SK-N-SH (cell line): ENCODE data around the gene HYAL1. TPM values are rescaled to one million over a fixed set of nuclear protein-coding genes. Genes with fewer than 3 reads are reported as not detected.

Experiments used
- CTCF ChIA-PET: fragments of 300-600, 350-600 bp; formaldehyde crosslinking; extraction: SDS; loops from one replicate; lab custom pipeline; 2021; lab: Yijun Ruan, JAX
- POLR2A ChIA-PET: fragments of 350-600 bp; sonication (Branson Sonifier 250); formaldehyde crosslinking; extraction: SDS; loops from one replicate; lab custom pipeline; 2020; ENCODE audit warnings: antibody characterized with exemption, inconsistent platforms; lab: Yijun Ruan, JAX
- DNase-seq: peaks from one replicate; pipeline ENCODE4 v3.0.0; 2012
- H2AFZ ChIP-seq: fragments of 200-600 bp; sonication (generic); 2 replicates; pipeline ENCODE4 v1.8.1; 2016; ENCODE audit warnings: antibody characterized with exemption, mild to moderate bottlenecking, low read depth
- H3F3A ChIP-seq: fragments of 200-600 bp; sonication (generic); replicated peaks from 2 replicates; pipeline ENCODE3; 2016; ENCODE audit warnings: antibody characterized with exemption, mild to moderate bottlenecking; ENCODE audit not compliant: insufficient read depth
- H3K27ac ChIP-seq, 2 experiments: fragments of 200-500 bp in 1 of 2; fragments of 200-600 bp in 1 of 2; sonication (Bioruptor generic) in 1 of 2; sonication (generic), shearing (Covaris generic) in 1 of 2; 2 replicates each; pipeline versions ENCODE4 v1.5.1 to v1.6.1; 2014 to 2016; ENCODE audit warnings: low read depth in 2 of 2, inconsistent platforms in 1 of 2, low read length in 1 of 2, mild to moderate bottlenecking in 1 of 2, mixed read lengths in 1 of 2
- H3K27me3 ChIP-seq: fragments of 200-600 bp; sonication (generic), shearing (Covaris generic); 2 replicates; pipeline ENCODE4 v1.6.1; 2016; ENCODE audit warnings: mixed run types; ENCODE audit not compliant: insufficient read depth
- H3K36me3 ChIP-seq, 2 experiments: fragments of 200-500 bp in 1 of 2; fragments of 200-600 bp in 1 of 2; sonication (Bioruptor generic) in 1 of 2; sonication (generic) in 1 of 2; replicated peaks in 1 of 2; 2 replicates each; pipeline versions ENCODE3 to v1.5.1; 2014 to 2016; ENCODE audit warnings: low read length in 1 of 2, mild to moderate bottlenecking in 1 of 2; ENCODE audit not compliant: insufficient read depth in 2 of 2, control insufficient read depth in 1 of 2
- H3K4me1 ChIP-seq, 2 experiments: fragments of 200-500 bp in 1 of 2; fragments of 200-600 bp in 1 of 2; sonication (Bioruptor generic) in 1 of 2; sonication (generic), shearing (Covaris generic) in 1 of 2; 2 replicates each; pipeline versions ENCODE4 v1.5.1 to v1.6.1; 2014 to 2016; ENCODE audit warnings: low read depth in 1 of 2, low read length in 1 of 2, mixed run types in 1 of 2; ENCODE audit not compliant: insufficient read depth in 2 of 2, control insufficient read depth in 1 of 2
- H3K4me2 ChIP-seq: fragments of 200-600 bp; sonication (generic), shearing (Covaris generic); 2 replicates; pipeline ENCODE4 v1.6.1; 2017; ENCODE audit warnings: mixed run types
- H3K4me3 ChIP-seq, 2 experiments: fragments of 200-500 bp in 1 of 2; fragments of 200-600 bp in 1 of 2; sonication (Bioruptor generic) in 1 of 2; sonication (generic), shearing (Covaris generic) in 1 of 2; 2 replicates each; pipeline versions ENCODE4 v1.5.1 to v1.8.1; 2014 to 2016; ENCODE audit warnings: low read depth in 2 of 2, inconsistent platforms in 1 of 2, low read length in 1 of 2, mild to moderate bottlenecking in 1 of 2, mixed read lengths in 1 of 2, moderate library complexity in 1 of 2
- H3K79me2 ChIP-seq: fragments of 200-600 bp; sonication (generic); 2 replicates; pipeline ENCODE4 v1.8.1; 2017; ENCODE audit warnings: mild to moderate bottlenecking; ENCODE audit not compliant: insufficient read depth
- H3K9ac ChIP-seq: fragments of 200-600 bp; sonication (generic); 2 replicates; pipeline ENCODE4 v1.6.1; 2017; ENCODE audit warnings: mixed run types
- H3K9me2 ChIP-seq: fragments of 200-600 bp; sonication (generic); 2 replicates; pipeline ENCODE4 v1.6.1; 2017; ENCODE audit warnings: mixed run types
- H3K9me3 ChIP-seq: fragments of 200-600 bp; sonication (generic); 2 replicates; pipeline ENCODE4 v1.6.1; 2017; ENCODE audit warnings: mixed run types, mild to moderate bottlenecking, moderate library complexity
- H4K20me1 ChIP-seq: fragments of 200-600 bp; sonication (generic); 2 replicates; pipeline ENCODE4 v1.6.1; 2017; ENCODE audit warnings: mild to moderate bottlenecking, mixed run types; ENCODE audit not compliant: insufficient read depth
- CHD2 ChIP-seq: fragments of 150-350 bp; IDR thresholded peaks from 2 replicates; pipeline ENCODE4 v1.6.1; 2018; ENCODE audit warnings: low read length; ENCODE audit not compliant: partially characterized antibody
- EZH2phosphoT487 ChIP-seq: fragments of 200-600 bp; sonication (generic); IDR thresholded peaks from 2 replicates; pipeline ENCODE4 v1.6.1; 2017; ENCODE audit warnings: low read depth, mixed run types, mild to moderate bottlenecking, antibody characterized with exemption, moderate library complexity, borderline replicate concordance
- FOSL2 ChIP-seq: IDR thresholded peaks from 2 replicates; pipeline ENCODE4 v1.4.0; 2012; ENCODE audit warnings: low read depth, mild to moderate bottlenecking, moderate library complexity, borderline replicate concordance
- GATA2 ChIP-seq: sonication (generic); formaldehyde crosslinking; IDR thresholded peaks from 2 replicates; pipeline ENCODE4 v1.5.0; 2020; ENCODE audit warnings: mild to moderate bottlenecking, missing genetic modification reagents
- JUND ChIP-seq: IDR thresholded peaks from 2 replicates; pipeline ENCODE4 v1.4.0; 2012
- MAX ChIP-seq: IDR thresholded peaks from 2 replicates; pipeline ENCODE4 v1.4.0; 2012; ENCODE audit warnings: low read depth
- MXI1 ChIP-seq: IDR thresholded peaks from 2 replicates; pipeline ENCODE4 v1.6.1; 2012; ENCODE audit warnings: mild to moderate bottlenecking, low read depth, low read length, improper control_type of control experiment
- NRF1 ChIP-seq: IDR thresholded peaks from 2 replicates; pipeline ENCODE4 v1.6.1; 2012; ENCODE audit warnings: low read depth, mild to moderate bottlenecking, low read length
- RAD21 ChIP-seq: IDR thresholded peaks from 2 replicates; pipeline ENCODE4 v1.6.1; 2012; ENCODE audit warnings: mild to moderate bottlenecking, low read length
- REST ChIP-seq: IDR thresholded peaks from 2 replicates; pipeline ENCODE4 v1.6.1; 2012; ENCODE audit warnings: mild to moderate bottlenecking, low read depth, low read length, moderate library complexity
- RFX5 ChIP-seq: IDR thresholded peaks from 2 replicates; pipeline ENCODE4 v1.6.1; 2012; ENCODE audit warnings: mild to moderate bottlenecking, improper control_type of control experiment, low read length
- SMC3 ChIP-seq: IDR thresholded peaks from 2 replicates; pipeline ENCODE4 v1.6.1; 2012; ENCODE audit warnings: low read depth, low read length, improper control_type of control experiment
- TEAD4 ChIP-seq: IDR thresholded peaks from 2 replicates; pipeline ENCODE4 v1.4.0; 2012; ENCODE audit warnings: mild to moderate bottlenecking, borderline replicate concordance; ENCODE audit not compliant: insufficient read depth
- ZBTB33 ChIP-seq: IDR thresholded peaks from 2 replicates; pipeline ENCODE4 v1.4.0; 2012; ENCODE audit warnings: low read depth, borderline replicate concordance
- WGBS: methylation state at CpG from one replicate; pipeline ENCODE4 v1.1.6; 2017; ENCODE audit warnings: low lambda C conversion rate; 5-methylcytosine and 5-hydroxymethylcytosine counted together
- polyA plus RNA-seq, 3 experiments: library from polyadenylated mRNA; depleted of rRNA; stranded (reverse); fragments of >200 nt; gene quantifications; 2 replicates each; pipeline ENCODE4 v1.2.3, GENCODE V29; 2012
- TF ChIP-seq, protein P1 (sequence below): fragments of 200-600 bp; sonication (generic); IDR thresholded peaks from 2 replicates; pipeline ENCODE4 v1.6.1; 2017; ENCODE audit warnings: antibody characterized with exemption, mild to moderate bottlenecking, moderate library complexity
- TF ChIP-seq, protein P2 (sequence below): IDR thresholded peaks from 2 replicates; pipeline ENCODE4 v1.4.0; 2012; ENCODE audit warnings: low read depth, borderline replicate concordance

Gene HYAL1
- polyA plus RNA-seq, 1 of the 3 experiments (the other 2 are of a cell fraction), result 0.30 TPM

DNA sequence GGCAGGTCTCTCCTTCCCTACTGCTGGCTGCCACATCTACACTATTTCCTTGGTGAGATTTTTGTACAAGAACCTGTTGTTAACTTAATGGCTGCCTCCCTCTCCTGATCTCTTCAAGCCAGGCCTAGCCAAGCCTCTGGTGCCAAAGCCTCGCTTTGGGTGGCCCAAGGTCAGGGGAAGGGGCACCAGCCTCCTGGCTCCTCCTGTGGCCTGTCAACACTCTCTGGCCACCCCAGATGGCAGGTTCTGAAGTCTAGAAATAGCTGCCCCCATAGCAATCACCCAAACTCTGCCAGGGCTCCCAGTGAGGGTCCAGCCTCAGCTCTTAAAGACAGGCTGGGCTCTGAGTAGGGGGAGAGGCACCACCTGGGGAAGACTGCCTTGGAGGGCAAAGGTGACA, 16.1 kb downstream of the HYAL1 start (continued):
- TF ChIP-seq REST (no peak), CHD2 (no peak)

DNA sequence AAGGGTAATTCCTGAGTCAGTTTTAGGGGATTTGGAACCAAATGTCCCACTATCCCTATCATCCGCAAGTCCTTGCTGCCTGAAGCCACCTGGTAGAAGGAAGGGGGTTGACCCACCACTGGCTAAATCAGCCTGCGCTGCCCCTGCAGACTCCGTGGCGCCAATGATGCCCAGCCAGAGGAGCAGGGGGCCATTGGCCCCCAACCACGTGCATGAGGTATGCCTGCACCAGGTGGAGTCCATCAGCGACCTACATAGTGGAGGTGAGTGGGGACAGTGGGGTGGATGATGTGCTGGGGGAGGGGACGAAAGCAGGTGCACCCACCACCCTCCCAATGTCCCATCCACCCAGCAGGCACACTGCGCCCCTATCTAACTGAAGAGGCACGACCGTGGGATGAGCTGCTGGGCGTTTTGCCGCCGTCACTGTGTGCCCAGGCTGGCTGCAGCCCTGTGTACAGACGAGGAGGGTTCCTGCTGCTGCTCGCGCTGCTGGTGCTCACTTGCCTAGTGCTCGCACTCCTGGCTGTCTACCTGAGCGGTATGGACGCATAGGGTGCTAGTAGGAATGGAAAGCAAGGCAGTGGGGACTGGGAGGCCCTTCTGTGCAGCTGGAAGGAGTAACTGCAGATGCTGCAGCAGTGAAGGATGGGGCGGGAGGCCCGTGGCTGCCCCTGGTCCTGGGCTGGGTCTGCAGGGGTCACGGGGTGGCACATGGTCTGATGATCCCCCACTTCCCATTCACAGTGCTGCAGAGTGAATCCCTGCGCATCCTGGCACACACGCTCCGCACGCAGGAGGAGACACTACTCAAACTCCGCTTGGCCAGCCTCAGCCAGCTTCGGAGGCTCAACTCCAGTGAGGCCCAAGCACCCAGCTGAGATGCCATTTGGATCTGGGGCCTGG, 16.8 kb downstream of the HYAL1 start:
- DNase-seq, result no peak
- Histone ChIP-seq H2AFZ (no peak overlapping the region), H3K27me3 (no peaks in the 10 kb centered on the region), H3K9me2 (no peaks in the 10 kb centered on the region), H4K20me1 (no peaks in the 10 kb centered on the region), H3K79me2 (peaks cover 14% of the 10 kb centered on the region), H3K27ac (no peak overlapping the region), H3F3A (peaks cover 3% of the 10 kb centered on the region), H3K36me3 (peaks cover 3 to 29% of the 10 kb centered on the region in 2 experiments), H3K9me3 (no peaks in the 10 kb centered on the region), H3K4me2 (no peak overlapping the region), H3K4me3 (no peak overlapping the region), H3K4me1 (peaks cover 0 to 6% of the 10 kb centered on the region in 2 experiments; a peak in 1 of 4 replicates), H3K9ac (no peak overlapping the region)
- 94% methylated on average over 18 of the region's 28 CpGs for WGBS
- POLR2A ChIA-PET, result no interaction called here
- CTCF ChIA-PET, result interaction anchor here (1.3 to 2.6 kb wide), 3 partner anchors 12 to 40 kb away, joined by 3 to 11 read pairs (median 4); no protein-coding TSS in a partner anchor
- TF ChIP-seq GATA2 (no peak), JUND (no peak), RAD21 (no peak), REST (no peak), FOSL2 (no peak), MXI1 (no peak), ZBTB33 (no peak), SMC3 (no peak), EZH2phosphoT487 (no peak), TEAD4 (no peak), MAX (no peak), RFX5 (no peak), NRF1 (no peak)
- TF ChIP-seq, protein P1, sequence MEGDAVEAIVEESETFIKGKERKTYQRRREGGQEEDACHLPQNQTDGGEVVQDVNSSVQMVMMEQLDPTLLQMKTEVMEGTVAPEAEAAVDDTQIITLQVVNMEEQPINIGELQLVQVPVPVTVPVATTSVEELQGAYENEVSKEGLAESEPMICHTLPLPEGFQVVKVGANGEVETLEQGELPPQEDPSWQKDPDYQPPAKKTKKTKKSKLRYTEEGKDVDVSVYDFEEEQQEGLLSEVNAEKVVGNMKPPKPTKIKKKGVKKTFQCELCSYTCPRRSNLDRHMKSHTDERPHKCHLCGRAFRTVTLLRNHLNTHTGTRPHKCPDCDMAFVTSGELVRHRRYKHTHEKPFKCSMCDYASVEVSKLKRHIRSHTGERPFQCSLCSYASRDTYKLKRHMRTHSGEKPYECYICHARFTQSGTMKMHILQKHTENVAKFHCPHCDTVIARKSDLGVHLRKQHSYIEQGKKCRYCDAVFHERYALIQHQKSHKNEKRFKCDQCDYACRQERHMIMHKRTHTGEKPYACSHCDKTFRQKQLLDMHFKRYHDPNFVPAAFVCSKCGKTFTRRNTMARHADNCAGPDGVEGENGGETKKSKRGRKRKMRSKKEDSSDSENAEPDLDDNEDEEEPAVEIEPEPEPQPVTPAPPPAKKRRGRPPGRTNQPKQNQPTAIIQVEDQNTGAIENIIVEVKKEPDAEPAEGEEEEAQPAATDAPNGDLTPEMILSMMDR, result no peak
- TF ChIP-seq, protein P2, sequence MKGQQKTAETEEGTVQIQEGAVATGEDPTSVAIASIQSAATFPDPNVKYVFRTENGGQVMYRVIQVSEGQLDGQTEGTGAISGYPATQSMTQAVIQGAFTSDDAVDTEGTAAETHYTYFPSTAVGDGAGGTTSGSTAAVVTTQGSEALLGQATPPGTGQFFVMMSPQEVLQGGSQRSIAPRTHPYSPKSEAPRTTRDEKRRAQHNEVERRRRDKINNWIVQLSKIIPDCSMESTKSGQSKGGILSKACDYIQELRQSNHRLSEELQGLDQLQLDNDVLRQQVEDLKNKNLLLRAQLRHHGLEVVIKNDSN, result no peak
